Measurements from ENCODE around the gene C4orf54. TPM values are rescaled to one million over a fixed set of nuclear protein-coding genes. Genes with fewer than 3 reads are reported as not detected.

Gene C4orf54
- polyA plus RNA-seq, 1 donor from 2014 or later = not detected

GRCh38 chr4:99633772-99634171 is 23.9 kb downstream of the C4orf54 start:
- H3F3A ChIP-seq (ENCODE audit: insufficient read depth, low read length, poor library complexity, severe bottlenecking) = no peaks in the 10 kb centered on the region
- no peak overlapping the region for H3K9ac ChIP-seq (ENCODE audit: low read length)
- H3K36me3 ChIP-seq (ENCODE audit: insufficient read depth, low read length) = no peaks in the 10 kb centered on the region
- H3K4me2 ChIP-seq (ENCODE audit: low read length) = no peak overlapping the region
- no peaks in the 10 kb centered on the region for H3K9me2 ChIP-seq (ENCODE audit: insufficient read depth, low read length)
- no peaks in the 10 kb centered on the region for H3K79me2 ChIP-seq (replicated peaks; ENCODE audit: insufficient read depth, low read length)
- TF ChIP-seq EP300 (conservative IDR thresholded peaks at IDR 0.05; ENCODE audit: poor library complexity, severe bottlenecking) (no peak), MXI1 (conservative IDR thresholded peaks at IDR 0.05; ENCODE audit: poor library complexity, severe bottlenecking) (no peak), SMC3 (conservative IDR thresholded peaks at IDR 0.05; ENCODE audit: poor library complexity) (no peak), CTCF (IDR thresholded peaks at IDR 0.05; ENCODE audit: poor library complexity, severe bottlenecking) (no peak), RAD21 (conservative IDR thresholded peaks at IDR 0.05) (no peak), EZH2 (IDR thresholded peaks at IDR 0.05; ENCODE audit: borderline replicate concordance, insufficient read depth, low read length, poor library complexity, severe bottlenecking) (no peak), POLR2AphosphoS5 (IDR thresholded peaks at IDR 0.05) (no peak), TAF1 (IDR thresholded peaks at IDR 0.05; ENCODE audit: low read depth) (no peak)
- TF ChIP-seq, protein P1, sequence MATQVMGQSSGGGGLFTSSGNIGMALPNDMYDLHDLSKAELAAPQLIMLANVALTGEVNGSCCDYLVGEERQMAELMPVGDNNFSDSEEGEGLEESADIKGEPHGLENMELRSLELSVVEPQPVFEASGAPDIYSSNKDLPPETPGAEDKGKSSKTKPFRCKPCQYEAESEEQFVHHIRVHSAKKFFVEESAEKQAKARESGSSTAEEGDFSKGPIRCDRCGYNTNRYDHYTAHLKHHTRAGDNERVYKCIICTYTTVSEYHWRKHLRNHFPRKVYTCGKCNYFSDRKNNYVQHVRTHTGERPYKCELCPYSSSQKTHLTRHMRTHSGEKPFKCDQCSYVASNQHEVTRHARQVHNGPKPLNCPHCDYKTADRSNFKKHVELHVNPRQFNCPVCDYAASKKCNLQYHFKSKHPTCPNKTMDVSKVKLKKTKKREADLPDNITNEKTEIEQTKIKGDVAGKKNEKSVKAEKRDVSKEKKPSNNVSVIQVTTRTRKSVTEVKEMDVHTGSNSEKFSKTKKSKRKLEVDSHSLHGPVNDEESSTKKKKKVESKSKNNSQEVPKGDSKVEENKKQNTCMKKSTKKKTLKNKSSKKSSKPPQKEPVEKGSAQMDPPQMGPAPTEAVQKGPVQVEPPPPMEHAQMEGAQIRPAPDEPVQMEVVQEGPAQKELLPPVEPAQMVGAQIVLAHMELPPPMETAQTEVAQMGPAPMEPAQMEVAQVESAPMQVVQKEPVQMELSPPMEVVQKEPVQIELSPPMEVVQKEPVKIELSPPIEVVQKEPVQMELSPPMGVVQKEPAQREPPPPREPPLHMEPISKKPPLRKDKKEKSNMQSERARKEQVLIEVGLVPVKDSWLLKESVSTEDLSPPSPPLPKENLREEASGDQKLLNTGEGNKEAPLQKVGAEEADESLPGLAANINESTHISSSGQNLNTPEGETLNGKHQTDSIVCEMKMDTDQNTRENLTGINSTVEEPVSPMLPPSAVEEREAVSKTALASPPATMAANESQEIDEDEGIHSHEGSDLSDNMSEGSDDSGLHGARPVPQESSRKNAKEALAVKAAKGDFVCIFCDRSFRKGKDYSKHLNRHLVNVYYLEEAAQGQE (IDR thresholded peaks at IDR 0.05; ENCODE audit: borderline replicate concordance) = no peak
- no peak overlapping the region for H3K4me3 ChIP-seq (ENCODE audit: low read length)
- H3K9me3 ChIP-seq (ENCODE audit: low read length) = no peaks in the 10 kb centered on the region
- no peaks in the 10 kb centered on the region for H3K27me3 ChIP-seq (ENCODE audit: insufficient read depth, low read depth, low read length)
- H4K20me1 ChIP-seq (ENCODE audit: insufficient read depth) = no peaks in the 10 kb centered on the region
- H2AFZ ChIP-seq (ENCODE audit: low read depth, low read length) = no peak overlapping the region
- no peak overlapping the region for H3K27ac ChIP-seq (ENCODE audit: low read length)

- Histone ChIP-seq H3K36me3 (ENCODE audit: insufficient read depth, low read length) (no peaks in the 10 kb centered on the region), H3K79me2 (replicated peaks; ENCODE audit: insufficient read depth, low read length) (no peaks in the 10 kb centered on the region), H3K4me3 (ENCODE audit: low read length) (no peak overlapping the region), H3K4me2 (ENCODE audit: low read length) (no peak overlapping the region), H3K27ac (ENCODE audit: low read length) (no peak overlapping the region), H4K20me1 (ENCODE audit: insufficient read depth) (no peaks in the 10 kb centered on the region), H3F3A (ENCODE audit: insufficient read depth, low read length, poor library complexity, severe bottlenecking) (no peaks in the 10 kb centered on the region), H3K9ac (ENCODE audit: low read length) (no peak overlapping the region), H3K9me2 (ENCODE audit: insufficient read depth, low read length) (no peaks in the 10 kb centered on the region), H3K9me3 (ENCODE audit: low read length) (no peaks in the 10 kb centered on the region), H2AFZ (ENCODE audit: low read depth, low read length) (no peak overlapping the region), H3K27me3 (ENCODE audit: insufficient read depth, low read depth, low read length) (no peaks in the 10 kb centered on the region)
- TF ChIP-seq RAD21 (conservative IDR thresholded peaks at IDR 0.05) (no peak), MXI1 (conservative IDR thresholded peaks at IDR 0.05; ENCODE audit: poor library complexity, severe bottlenecking) (no peak), EZH2 (IDR thresholded peaks at IDR 0.05; ENCODE audit: borderline replicate concordance, insufficient read depth, low read length, poor library complexity, severe bottlenecking) (no peak), CTCF (IDR thresholded peaks at IDR 0.05; ENCODE audit: poor library complexity, severe bottlenecking) (no peak), EP300 (conservative IDR thresholded peaks at IDR 0.05; ENCODE audit: poor library complexity, severe bottlenecking) (no peak), TAF1 (IDR thresholded peaks at IDR 0.05; ENCODE audit: low read depth) (no peak), SMC3 (conservative IDR thresholded peaks at IDR 0.05; ENCODE audit: poor library complexity) (no peak), POLR2AphosphoS5 (IDR thresholded peaks at IDR 0.05) (no peak)
- TF ChIP-seq, protein P1 (IDR thresholded peaks at IDR 0.05; ENCODE audit: borderline replicate concordance) = no peak
Observed at GRCh38 chr4:99630857-99631360, 26.7 kb downstream of the C4orf54 start.
